MM.1S (cell line): ENCODE measurements around the gene C22orf23.

Experiments
- DNase-seq: peaks from one replicate; pipeline ENCODE4 v3.0.0-alpha.2; 2015
- H2AFZ ChIP-seq: fragments of 300-600 bp; sonication (generic); 2 replicates; pipeline ENCODE4 v1.6.0; 2016; ENCODE audit warnings: antibody characterized with exemption, low read length
- H3F3A ChIP-seq: fragments of 300-600 bp; sonication (generic); 2 replicates; pipeline ENCODE4 v1.6.1; 2016; ENCODE audit warnings: mild to moderate bottlenecking, antibody characterized with exemption, low read length, moderate library complexity, mixed read lengths; ENCODE audit not compliant: insufficient read depth
- H3K27ac ChIP-seq: fragments of 300-600 bp; sonication (generic); 2 replicates; pipeline ENCODE4 v1.5.1; 2016; ENCODE audit warnings: mild to moderate bottlenecking, low read length
- H3K27me3 ChIP-seq: fragments of 300-600 bp; sonication (generic); replicated peaks from 2 replicates; pipeline ENCODE4 v1.6.0; 2016; ENCODE audit warnings: low read length; ENCODE audit not compliant: insufficient read depth
- H3K36me3 ChIP-seq: fragments of 300-600 bp; sonication (generic); replicated peaks from 2 replicates; pipeline ENCODE4 v1.6.1; 2016; ENCODE audit warnings: mild to moderate bottlenecking, low read length, mixed read lengths; ENCODE audit not compliant: insufficient read depth
- H3K4me1 ChIP-seq: fragments of 300-600 bp; sonication (generic); 2 replicates; pipeline ENCODE4 v1.6.1; 2016; ENCODE audit warnings: low read length, mixed read lengths
- H3K4me2 ChIP-seq: fragments of 300-600 bp; sonication (generic); 2 replicates; pipeline ENCODE4 v1.6.0; 2016; ENCODE audit warnings: low read depth, low read length
- H3K4me3 ChIP-seq: fragments of 300-600 bp; sonication (generic); 2 replicates; pipeline ENCODE4 v1.5.1; 2016; ENCODE audit warnings: low read length, mixed read lengths
- H3K79me2 ChIP-seq: fragments of 300-600 bp; sonication (generic); 2 replicates; pipeline ENCODE4 v1.6.1; 2016; ENCODE audit warnings: mixed run types, low read length, mixed read lengths
- H3K9ac ChIP-seq: fragments of 300-600 bp; sonication (generic); 2 replicates; pipeline ENCODE4 v1.6.1; 2016; ENCODE audit warnings: low read length, mixed read lengths
- H3K9me2 ChIP-seq: fragments of 300-600 bp; sonication (generic); replicated peaks from 2 replicates; pipeline ENCODE4 v1.6.1; 2016; ENCODE audit warnings: mild to moderate bottlenecking, low read length, mixed read lengths; ENCODE audit not compliant: insufficient read depth
- H3K9me3 ChIP-seq: fragments of 300-600 bp; sonication (generic); replicated peaks from 2 replicates; pipeline ENCODE4 v1.6.1; 2016; ENCODE audit warnings: mild to moderate bottlenecking, low read length, mixed read lengths; ENCODE audit not compliant: insufficient read depth
- H4K20me1 ChIP-seq: fragments of 300-600 bp; sonication (generic); 2 replicates; pipeline ENCODE4 v1.6.1; 2016; ENCODE audit warnings: mild to moderate bottlenecking, low read length, moderate library complexity, mixed read lengths; ENCODE audit not compliant: insufficient read depth
- CTCF ChIP-seq: fragments of 300-600 bp; sonication (generic); IDR thresholded peaks from 2 replicates; pipeline ENCODE4 v1.5.1; 2016; ENCODE audit warnings: antibody characterized with exemption, low read length, mixed read lengths
- EZH2 ChIP-seq: fragments of 300-600 bp; sonication (generic); optimal IDR thresholded peaks from 2 replicates; pipeline ENCODE3; 2017; ENCODE audit warnings: low read depth, mild to moderate bottlenecking, antibody characterized with exemption, low read length, mixed read lengths
- EZH2phosphoT487 ChIP-seq: fragments of 300-600 bp; sonication (generic); IDR thresholded peaks from 2 replicates; pipeline ENCODE4 v1.6.1; 2018; ENCODE audit warnings: antibody characterized with exemption, low read length

The C22orf23 gene

GRCh38 chr22:37931893-37932389 is 21.5 kb downstream of the C22orf23 start:
- Histone ChIP-seq H3K4me1 (peaks cover 6% of the 10 kb centered on the region), H3K4me2 (no peak overlapping the region), H4K20me1 (no peaks in the 10 kb centered on the region), H3F3A (peaks cover 3% of the 10 kb centered on the region; the same call in 1 of the 2 replicates), H2AFZ (no peak overlapping the region), H3K9ac (no peak overlapping the region), H3K27me3 (no peaks in the 10 kb centered on the region), H3K79me2 (no peaks in the 10 kb centered on the region), H3K4me3 (no peak overlapping the region), H3K27ac (no peak overlapping the region), H3K36me3 (no peaks in the 10 kb centered on the region), H3K9me2 (no peaks in the 10 kb centered on the region), H3K9me3 (no peaks in the 10 kb centered on the region)
- no peak for TF ChIP-seq EZH2phosphoT487
- TF ChIP-seq EZH2 = no peak
- TF ChIP-seq CTCF = no peak
- no peak for DNase-seq

- H3K4me2 ChIP-seq = no peak overlapping the region
- H3K9me3 ChIP-seq = no peaks in the 10 kb centered on the region
- no peaks in the 10 kb centered on the region for H3K36me3 ChIP-seq
- H2AFZ ChIP-seq = no peak overlapping the region
- H3K27me3 ChIP-seq = no peaks in the 10 kb centered on the region
- H3K4me1 ChIP-seq = peaks cover 6% of the 10 kb centered on the region
- no peak overlapping the region for H3K27ac ChIP-seq
- no peak for TF ChIP-seq CTCF
- no peak for TF ChIP-seq EZH2
- TF ChIP-seq EZH2phosphoT487 = no peak
- no peaks in the 10 kb centered on the region for H4K20me1 ChIP-seq
- H3K4me3 ChIP-seq = no peak overlapping the region
- no peak overlapping the region for H3K9ac ChIP-seq
- peaks cover 3% of the 10 kb centered on the region; the same call in 1 of the 2 replicates for H3F3A ChIP-seq
- no peaks in the 10 kb centered on the region for H3K9me2 ChIP-seq
- no peak for DNase-seq
- H3K79me2 ChIP-seq = no peaks in the 10 kb centered on the region
Observed at GRCh38 chr22:37930952-37931440, 22.4 kb downstream of the C22orf23 start.

DNA sequence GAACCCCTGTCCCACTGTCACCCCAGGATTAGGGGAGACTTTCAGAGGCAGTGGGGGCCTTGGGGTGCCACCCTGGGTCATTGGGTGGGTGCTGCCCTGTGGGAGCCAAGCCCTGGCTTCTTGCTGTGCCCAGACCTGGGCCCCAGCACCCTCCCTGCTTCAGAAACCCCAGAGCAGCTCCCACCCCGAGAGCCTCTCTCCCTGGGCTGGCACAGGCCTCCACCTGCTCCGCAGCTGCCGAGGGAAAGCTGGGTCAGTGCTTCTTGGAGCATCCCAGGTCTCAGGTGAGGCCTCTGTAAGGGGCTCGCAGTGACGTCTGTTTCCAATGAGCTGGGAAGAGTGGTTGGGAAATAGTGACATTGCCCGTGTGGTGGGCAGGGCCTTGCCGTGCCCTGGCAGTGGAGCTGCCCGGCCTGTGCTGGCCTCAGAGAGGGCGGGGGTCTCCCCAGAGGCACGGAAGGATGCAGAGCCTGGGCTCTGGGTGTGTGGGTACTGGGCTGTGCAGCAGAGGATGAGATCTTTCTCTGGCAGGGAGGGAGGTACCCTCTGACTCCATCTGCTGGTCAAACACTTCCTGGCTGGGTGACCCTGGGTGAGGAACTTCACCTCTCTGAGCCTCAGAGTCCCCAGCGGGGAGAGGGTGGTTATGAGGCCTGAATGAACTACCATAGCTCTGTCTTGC is 23.0 kb downstream of the C22orf23 start:
- no peaks in the 10 kb centered on the region for H3K79me2 ChIP-seq
- peaks cover 3% of the 10 kb centered on the region; the same call in 1 of the 2 replicates for H3F3A ChIP-seq
- peak; percentile 18 for DNase-seq
- H3K4me2 ChIP-seq = no peak overlapping the region
- H3K36me3 ChIP-seq = no peaks in the 10 kb centered on the region
- no peaks in the 10 kb centered on the region for H3K27me3 ChIP-seq
- no peak overlapping the region for H3K27ac ChIP-seq
- H3K4me3 ChIP-seq = no peak overlapping the region
- no peak for TF ChIP-seq EZH2phosphoT487
- TF ChIP-seq CTCF = peak; percentile 34
- no peak overlapping the region for H3K9ac ChIP-seq
- H3K9me2 ChIP-seq = no peaks in the 10 kb centered on the region
- peaks cover 6% of the 10 kb centered on the region for H3K4me1 ChIP-seq
- no peaks in the 10 kb centered on the region for H3K9me3 ChIP-seq
- no peak overlapping the region for H2AFZ ChIP-seq
- H4K20me1 ChIP-seq = no peaks in the 10 kb centered on the region
